MM.1S (cell line): Measurements from ENCODE around the gene CYTH4.

ENCODE experiments used
- DNase-seq: peaks from one replicate; pipeline ENCODE4 v3.0.0-alpha.2; 2015
- H2AFZ ChIP-seq: fragments of 300-600 bp; sonication (generic); 2 replicates; pipeline ENCODE4 v1.6.0; 2016; ENCODE audit warnings: antibody characterized with exemption, low read length
- H3F3A ChIP-seq: fragments of 300-600 bp; sonication (generic); 2 replicates; pipeline ENCODE4 v1.6.1; 2016; ENCODE audit warnings: mild to moderate bottlenecking, antibody characterized with exemption, low read length, moderate library complexity, mixed read lengths; ENCODE audit not compliant: insufficient read depth
- H3K27ac ChIP-seq: fragments of 300-600 bp; sonication (generic); 2 replicates; pipeline ENCODE4 v1.5.1; 2016; ENCODE audit warnings: mild to moderate bottlenecking, low read length
- H3K27me3 ChIP-seq: fragments of 300-600 bp; sonication (generic); replicated peaks from 2 replicates; pipeline ENCODE4 v1.6.0; 2016; ENCODE audit warnings: low read length; ENCODE audit not compliant: insufficient read depth
- H3K36me3 ChIP-seq: fragments of 300-600 bp; sonication (generic); replicated peaks from 2 replicates; pipeline ENCODE4 v1.6.1; 2016; ENCODE audit warnings: mild to moderate bottlenecking, low read length, mixed read lengths; ENCODE audit not compliant: insufficient read depth
- H3K4me1 ChIP-seq: fragments of 300-600 bp; sonication (generic); 2 replicates; pipeline ENCODE4 v1.6.1; 2016; ENCODE audit warnings: low read length, mixed read lengths
- H3K4me2 ChIP-seq: fragments of 300-600 bp; sonication (generic); 2 replicates; pipeline ENCODE4 v1.6.0; 2016; ENCODE audit warnings: low read depth, low read length
- H3K4me3 ChIP-seq: fragments of 300-600 bp; sonication (generic); 2 replicates; pipeline ENCODE4 v1.5.1; 2016; ENCODE audit warnings: low read length, mixed read lengths
- H3K79me2 ChIP-seq: fragments of 300-600 bp; sonication (generic); 2 replicates; pipeline ENCODE4 v1.6.1; 2016; ENCODE audit warnings: mixed run types, low read length, mixed read lengths
- H3K9ac ChIP-seq: fragments of 300-600 bp; sonication (generic); 2 replicates; pipeline ENCODE4 v1.6.1; 2016; ENCODE audit warnings: low read length, mixed read lengths
- H3K9me2 ChIP-seq: fragments of 300-600 bp; sonication (generic); replicated peaks from 2 replicates; pipeline ENCODE4 v1.6.1; 2016; ENCODE audit warnings: mild to moderate bottlenecking, low read length, mixed read lengths; ENCODE audit not compliant: insufficient read depth
- H3K9me3 ChIP-seq: fragments of 300-600 bp; sonication (generic); replicated peaks from 2 replicates; pipeline ENCODE4 v1.6.1; 2016; ENCODE audit warnings: mild to moderate bottlenecking, low read length, mixed read lengths; ENCODE audit not compliant: insufficient read depth
- H4K20me1 ChIP-seq: fragments of 300-600 bp; sonication (generic); 2 replicates; pipeline ENCODE4 v1.6.1; 2016; ENCODE audit warnings: mild to moderate bottlenecking, low read length, moderate library complexity, mixed read lengths; ENCODE audit not compliant: insufficient read depth
- EZH2 ChIP-seq: fragments of 300-600 bp; sonication (generic); optimal IDR thresholded peaks from 2 replicates; pipeline ENCODE3; 2017; ENCODE audit warnings: low read depth, mild to moderate bottlenecking, antibody characterized with exemption, low read length, mixed read lengths
- EZH2phosphoT487 ChIP-seq: fragments of 300-600 bp; sonication (generic); IDR thresholded peaks from 2 replicates; pipeline ENCODE4 v1.6.1; 2018; ENCODE audit warnings: antibody characterized with exemption, low read length
- TF ChIP-seq, protein P1 (sequence below): fragments of 300-600 bp; sonication (generic); IDR thresholded peaks from 2 replicates; pipeline ENCODE4 v1.5.1; 2016; ENCODE audit warnings: antibody characterized with exemption, low read length, mixed read lengths

The CYTH4 gene

DNA sequence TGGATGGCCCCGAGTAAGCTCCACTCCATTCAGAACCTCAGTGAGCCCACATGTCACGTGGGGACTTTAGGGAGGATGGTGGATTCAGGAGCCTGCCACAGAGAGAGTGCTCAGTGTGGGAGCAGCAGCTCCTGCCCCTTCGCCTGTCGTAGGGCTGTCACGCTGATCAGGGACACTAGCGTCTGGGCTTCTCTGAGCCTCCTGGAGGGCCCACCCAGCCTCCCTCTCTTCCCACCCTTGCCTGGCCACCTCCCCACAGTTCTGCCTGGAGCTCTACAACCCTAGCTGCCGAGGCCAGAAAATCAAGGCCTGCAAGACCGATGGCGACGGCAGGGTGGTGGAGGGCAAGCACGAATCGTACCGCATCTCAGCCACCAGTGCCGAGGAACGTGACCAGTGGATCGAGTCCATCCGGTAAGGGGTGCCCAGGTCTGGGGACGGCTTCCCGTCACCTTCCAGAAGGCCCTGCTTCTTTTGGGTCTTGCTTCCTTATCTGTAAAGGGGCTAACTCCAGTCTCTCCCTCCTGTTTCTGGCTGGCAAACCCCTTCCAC, 29.5 kb downstream of the CYTH4 start:
- Histone ChIP-seq H3K79me2 (no peaks in the 10 kb centered on the region), H3K36me3 (no peaks in the 10 kb centered on the region), H3K4me3 (no peak overlapping the region), H2AFZ (no peak overlapping the region), H3K9me3 (no peaks in the 10 kb centered on the region), H3K27me3 (peaks cover 10% of the 10 kb centered on the region), H3K27ac (no peak overlapping the region), H4K20me1 (no peaks in the 10 kb centered on the region), H3K4me2 (no peak overlapping the region), H3K9me2 (no peaks in the 10 kb centered on the region), H3K9ac (no peak overlapping the region), H3F3A (no peaks in the 10 kb centered on the region), H3K4me1 (no peaks in the 10 kb centered on the region)
- DNase-seq, result no peak
- TF ChIP-seq, protein P1, sequence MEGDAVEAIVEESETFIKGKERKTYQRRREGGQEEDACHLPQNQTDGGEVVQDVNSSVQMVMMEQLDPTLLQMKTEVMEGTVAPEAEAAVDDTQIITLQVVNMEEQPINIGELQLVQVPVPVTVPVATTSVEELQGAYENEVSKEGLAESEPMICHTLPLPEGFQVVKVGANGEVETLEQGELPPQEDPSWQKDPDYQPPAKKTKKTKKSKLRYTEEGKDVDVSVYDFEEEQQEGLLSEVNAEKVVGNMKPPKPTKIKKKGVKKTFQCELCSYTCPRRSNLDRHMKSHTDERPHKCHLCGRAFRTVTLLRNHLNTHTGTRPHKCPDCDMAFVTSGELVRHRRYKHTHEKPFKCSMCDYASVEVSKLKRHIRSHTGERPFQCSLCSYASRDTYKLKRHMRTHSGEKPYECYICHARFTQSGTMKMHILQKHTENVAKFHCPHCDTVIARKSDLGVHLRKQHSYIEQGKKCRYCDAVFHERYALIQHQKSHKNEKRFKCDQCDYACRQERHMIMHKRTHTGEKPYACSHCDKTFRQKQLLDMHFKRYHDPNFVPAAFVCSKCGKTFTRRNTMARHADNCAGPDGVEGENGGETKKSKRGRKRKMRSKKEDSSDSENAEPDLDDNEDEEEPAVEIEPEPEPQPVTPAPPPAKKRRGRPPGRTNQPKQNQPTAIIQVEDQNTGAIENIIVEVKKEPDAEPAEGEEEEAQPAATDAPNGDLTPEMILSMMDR, result no peak
- TF ChIP-seq EZH2phosphoT487 (no peak), EZH2 (no peak)

DNA sequence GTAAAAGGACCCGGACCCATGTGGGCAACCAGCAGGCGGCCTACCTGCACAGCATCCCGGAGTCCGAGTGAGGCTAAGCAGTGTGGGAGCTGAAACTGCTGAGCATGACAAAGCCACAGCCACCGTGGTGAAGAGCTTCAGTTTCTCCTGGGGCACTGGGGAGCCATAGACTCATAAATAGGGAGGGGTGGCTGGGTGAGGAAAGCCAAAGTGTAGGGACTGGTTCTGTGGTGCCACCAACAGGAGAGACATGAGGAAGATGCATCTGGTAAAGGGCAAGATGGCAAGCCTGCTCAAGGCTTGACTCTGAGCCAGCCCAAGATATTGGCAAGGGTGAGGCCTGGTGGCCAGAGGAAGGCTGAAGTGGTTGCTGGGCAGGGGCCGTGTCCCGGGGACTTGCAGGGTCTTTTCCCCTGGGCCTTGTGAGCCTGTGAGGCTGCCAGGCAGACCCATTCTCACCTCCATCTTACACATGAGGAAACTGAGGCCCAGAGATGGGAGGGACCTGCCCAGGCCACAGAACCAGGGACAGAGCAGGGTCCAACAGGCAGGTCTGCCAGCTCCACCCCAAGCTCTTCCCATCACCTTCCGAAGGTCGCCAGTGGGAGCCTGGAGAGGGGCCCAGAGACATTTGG, 30.4 kb downstream of the CYTH4 start:
- Histone ChIP-seq H3K27ac (no peak overlapping the region), H3K9ac (no peak overlapping the region), H3K36me3 (no peaks in the 10 kb centered on the region), H3K27me3 (peaks cover 16% of the 10 kb centered on the region), H3K9me2 (no peaks in the 10 kb centered on the region), H3K4me1 (no peaks in the 10 kb centered on the region), H4K20me1 (no peaks in the 10 kb centered on the region), H3K4me2 (no peak overlapping the region), H3K79me2 (no peaks in the 10 kb centered on the region), H3K9me3 (no peaks in the 10 kb centered on the region), H2AFZ (no peak overlapping the region), H3F3A (no peaks in the 10 kb centered on the region), H3K4me3 (no peak overlapping the region)
- no peak for DNase-seq
- TF ChIP-seq EZH2phosphoT487 (no peak), EZH2 (no peak)
- TF ChIP-seq, protein P1, result no peak

DNA sequence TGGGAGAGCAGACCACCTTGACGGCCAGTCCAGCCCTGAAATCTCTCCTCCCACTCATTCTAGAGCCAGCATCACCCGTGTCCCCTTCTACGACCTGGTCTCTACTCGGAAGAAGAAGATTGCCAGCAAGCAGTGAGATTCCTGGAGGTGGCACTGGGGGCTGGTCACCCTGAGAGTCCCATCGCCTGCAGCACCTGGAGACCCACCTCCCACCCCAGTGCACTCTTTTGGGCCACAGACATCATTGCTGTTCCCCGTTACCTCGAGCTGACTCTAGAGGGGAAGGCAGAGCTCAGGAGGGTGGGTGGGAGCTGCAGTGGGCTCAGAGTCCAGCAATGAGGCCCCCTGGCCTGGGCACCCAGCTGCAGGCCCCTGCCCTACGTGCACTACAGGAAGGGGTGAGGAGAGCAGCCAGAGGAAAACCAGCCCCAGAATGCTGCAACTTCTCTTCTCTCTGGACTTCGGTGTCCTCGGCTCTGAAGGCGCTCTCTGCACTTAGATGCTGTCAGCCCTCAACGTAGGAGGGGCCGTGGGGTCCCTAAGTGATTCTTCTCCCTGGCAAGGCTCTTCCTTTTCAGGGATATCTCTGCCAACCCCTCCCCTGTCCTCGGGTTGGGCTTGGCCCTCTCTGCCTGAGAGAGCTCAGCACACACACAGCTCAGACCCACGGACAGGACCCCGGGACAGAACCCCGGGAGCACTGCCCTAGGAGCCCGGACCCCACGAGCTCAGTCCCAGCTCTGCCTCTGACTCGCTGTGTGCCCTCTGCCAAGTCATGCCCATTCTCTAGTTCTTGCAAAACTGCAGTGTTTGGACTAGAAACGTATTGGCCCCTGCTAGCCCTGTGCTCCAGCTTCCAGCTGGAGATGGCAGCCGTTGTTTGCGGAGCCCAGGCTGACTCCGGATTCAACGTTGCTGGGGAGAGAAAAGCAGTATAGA, 31.3 kb downstream of the CYTH4 start:
- no peak overlapping the region for H3K4me2 ChIP-seq
- no peak overlapping the region for H3K4me3 ChIP-seq
- H3K27me3 ChIP-seq, result peaks cover 24% of the 10 kb centered on the region
- no peaks in the 10 kb centered on the region for H3F3A ChIP-seq
- H4K20me1 ChIP-seq, result no peaks in the 10 kb centered on the region
- no peaks in the 10 kb centered on the region for H3K36me3 ChIP-seq
- no peaks in the 10 kb centered on the region for H3K4me1 ChIP-seq
- no peak for DNase-seq
- no peak overlapping the region for H3K9ac ChIP-seq
- no peaks in the 10 kb centered on the region for H3K79me2 ChIP-seq
- no peak overlapping the region for H3K27ac ChIP-seq
- TF ChIP-seq EZH2phosphoT487 (no peak), EZH2 (no peak)
- TF ChIP-seq, protein P1, result no peak
- no peaks in the 10 kb centered on the region for H3K9me2 ChIP-seq
- H3K9me3 ChIP-seq, result no peaks in the 10 kb centered on the region
- no peak overlapping the region for H2AFZ ChIP-seq
